ENCODE data around the gene NR6A1.

NR6A1 gene

DNA sequence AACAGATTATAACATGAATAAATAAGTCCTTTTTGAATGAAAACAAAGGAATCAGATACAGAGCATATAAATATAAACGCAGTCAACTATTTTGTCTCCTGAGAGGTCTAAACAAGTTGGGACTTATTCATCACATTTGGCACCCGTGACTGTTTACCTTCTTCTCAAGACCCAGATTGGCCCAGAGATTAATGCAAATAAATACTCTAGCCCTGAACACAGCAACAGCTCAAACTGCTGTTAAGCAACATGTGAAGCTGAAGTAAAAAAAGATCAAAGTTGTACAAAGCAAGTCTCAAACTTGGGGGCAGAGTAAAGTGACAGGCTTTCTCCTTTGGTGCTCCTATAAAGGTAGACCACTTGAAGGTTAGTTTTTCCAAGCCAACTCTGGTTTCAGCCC is 168.9 kb downstream of the NR6A1 start:
- DNase-seq, result no peak

GRCh38 chr9:124600407-124600806 is 170.7 kb downstream of the NR6A1 start:
- DNase-seq, result no peak

DNA sequence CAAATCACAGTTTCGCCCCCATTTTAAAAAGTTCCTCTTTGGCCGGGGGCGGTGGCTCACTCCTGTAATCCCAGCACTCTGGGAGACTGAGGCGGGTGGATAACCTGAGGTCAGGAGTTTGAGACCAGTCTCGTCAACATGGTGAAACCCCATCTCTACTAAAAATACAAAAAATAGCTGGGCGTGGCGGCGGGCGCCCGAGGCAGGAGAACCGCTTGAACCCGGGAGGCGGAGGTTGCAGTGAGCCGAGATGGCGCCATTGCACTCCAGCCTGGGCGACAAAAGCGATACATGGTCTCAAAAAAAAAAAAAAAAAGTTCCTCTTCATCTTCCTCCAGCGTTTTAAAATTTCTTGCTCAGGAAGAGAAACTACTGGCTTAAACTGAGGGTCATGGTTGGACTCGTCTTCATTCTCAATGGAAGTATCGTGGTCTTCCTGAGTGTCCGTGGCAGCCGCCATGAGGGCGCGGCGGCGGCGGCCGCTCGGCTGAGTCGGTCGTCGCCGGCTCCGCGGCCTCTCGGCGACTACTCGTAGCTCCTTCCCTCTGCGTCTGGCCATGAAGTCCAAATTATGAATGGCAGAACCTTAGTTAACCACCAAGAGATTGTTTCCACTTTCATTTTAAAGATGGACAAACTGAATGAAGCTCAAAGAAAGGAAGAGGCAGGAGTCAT is 171.9 kb downstream of the NR6A1 start:
- no peak for DNase-seq

DNA sequence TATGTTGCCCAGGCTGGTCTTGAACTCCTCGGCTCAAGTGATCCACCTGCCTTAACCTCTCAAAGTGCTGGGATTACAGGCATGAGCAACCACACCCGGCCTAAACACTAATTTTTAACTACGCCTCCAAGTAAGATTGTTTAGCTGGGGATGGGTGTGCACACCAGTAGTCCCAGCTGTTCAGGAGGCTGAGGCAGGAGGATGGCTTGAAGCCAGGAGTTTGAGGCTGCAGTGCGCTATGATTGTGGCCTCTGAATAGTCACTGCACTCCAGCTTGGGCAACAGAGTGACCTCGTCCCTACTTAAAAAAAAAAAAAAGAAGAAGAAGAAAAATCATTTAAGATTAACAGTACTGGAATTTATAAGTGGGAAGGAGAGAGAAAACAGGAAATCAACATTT is 173.1 kb downstream of the NR6A1 start:
- DNase-seq, result no peak

- no peak for DNase-seq
Measured at GRCh38 chr9:124596172-124596839, 174.8 kb downstream of the NR6A1 start.

DNA sequence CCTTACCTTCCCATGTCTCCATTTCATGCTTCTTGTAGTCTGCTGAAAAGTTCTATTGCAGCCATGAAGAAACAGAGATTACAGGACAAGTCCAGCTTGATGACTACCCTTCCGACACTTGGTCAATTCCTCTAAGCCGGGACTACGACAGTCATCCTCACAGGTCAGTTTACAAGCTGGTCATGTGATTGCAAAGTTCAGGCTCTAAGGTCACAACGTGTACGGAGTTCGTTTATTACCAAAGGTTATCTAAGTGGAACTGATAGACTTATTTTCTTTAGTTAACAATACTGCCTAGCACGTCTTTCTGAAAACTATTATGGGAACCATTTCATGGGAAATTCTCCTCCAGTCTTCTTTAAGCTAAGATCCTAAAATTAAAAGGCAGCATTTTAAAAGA is 175.4 kb downstream of the NR6A1 start:
- DNase-seq, result no peak

- DNase-seq, result no peak
Measured at GRCh38 chr9:124594673-124595072, 176.4 kb downstream of the NR6A1 start.

- DNase-seq, result no peak
Measured at GRCh38 chr9:124594225-124594624, 176.9 kb downstream of the NR6A1 start.

- DNase-seq, result no peak
Measured at GRCh38 chr9:124593651-124594058, 177.5 kb downstream of the NR6A1 start.

DNA sequence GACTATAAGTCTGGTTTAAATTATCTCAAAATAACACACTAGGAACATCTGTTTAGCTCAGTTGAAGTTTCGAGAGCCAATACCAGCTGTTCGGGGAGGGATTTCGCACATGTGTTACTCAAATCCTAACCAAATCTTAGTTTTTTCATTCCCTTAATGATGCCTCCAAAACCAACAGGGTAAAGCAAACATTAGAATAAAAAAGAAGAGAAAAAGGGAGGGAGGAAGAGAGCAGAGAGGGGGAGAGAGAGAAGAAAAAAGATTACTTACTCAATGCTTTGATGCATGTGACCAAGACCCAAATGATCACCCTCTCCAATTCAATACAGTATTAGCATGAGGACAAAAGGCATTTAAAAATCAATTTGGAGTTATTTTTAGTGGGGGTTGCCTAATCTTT is 177.9 kb downstream of the NR6A1 start:
- no peak for DNase-seq

DNA sequence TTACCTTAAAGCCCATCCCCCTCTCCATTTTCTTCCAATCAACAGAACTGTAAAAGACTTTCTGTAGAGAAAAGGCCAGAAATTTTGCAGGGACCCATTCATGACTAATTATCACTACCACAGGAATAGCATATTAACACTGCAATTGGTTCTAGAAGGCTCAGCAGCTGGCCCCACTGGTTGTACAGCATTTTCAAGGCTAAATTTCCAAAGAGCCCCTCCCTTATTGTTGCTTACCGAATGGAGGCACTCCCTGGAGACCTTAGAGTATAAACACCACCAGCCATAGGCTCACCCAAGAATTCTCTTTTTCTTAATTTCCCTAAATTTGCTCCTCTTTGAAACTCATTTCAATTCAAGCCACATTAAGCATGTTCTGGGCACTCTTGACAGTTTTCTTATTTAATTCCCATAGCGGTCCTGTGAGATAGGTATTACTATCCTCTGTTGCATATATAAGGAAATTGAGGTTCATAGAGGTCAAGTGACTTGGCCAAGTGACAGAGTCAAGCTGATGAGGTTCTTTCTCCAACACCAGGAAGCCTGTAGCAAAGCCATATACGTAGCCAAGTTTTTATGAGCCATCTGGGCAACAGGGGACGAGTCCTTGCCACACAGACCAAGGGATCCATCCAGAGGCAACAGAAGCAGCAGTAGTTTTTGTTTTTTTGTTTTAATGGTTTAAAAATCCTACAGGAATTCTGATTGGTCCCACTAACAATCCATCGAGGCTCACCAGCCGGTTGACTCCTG is 180.0 kb downstream of the NR6A1 start:
- DNase-seq, result no peak

- DNase-seq, result no peak
Measured at GRCh38 chr9:124584631-124585030, 186.5 kb downstream of the NR6A1 start.

- DNase-seq, result no peak
Measured at GRCh38 chr9:124583134-124583533, 188.0 kb downstream of the NR6A1 start.

- DNase-seq, result no peak
Measured at GRCh38 chr9:124580186-124580585, 190.9 kb downstream of the NR6A1 start.

DNA sequence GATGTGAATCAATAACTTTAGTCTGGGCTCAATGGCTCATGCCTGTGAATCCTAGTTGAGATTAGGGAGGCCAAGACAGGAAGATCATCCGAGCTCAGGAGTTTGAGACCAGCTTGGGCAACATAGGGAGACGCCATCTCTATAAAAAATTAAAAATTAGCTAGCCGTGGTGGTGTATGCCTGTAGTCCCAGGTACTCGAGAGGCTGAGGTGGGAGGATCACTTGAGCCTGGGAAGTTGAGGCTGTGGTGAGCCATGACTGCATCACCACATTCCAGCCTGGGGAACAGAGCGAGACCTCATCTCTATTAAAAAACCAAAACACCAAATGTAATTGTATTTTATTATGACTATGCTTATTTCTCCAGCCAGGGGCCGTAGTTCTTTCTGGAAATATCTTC is 194.4 kb downstream of the NR6A1 start:
- no peak for DNase-seq

DNA sequence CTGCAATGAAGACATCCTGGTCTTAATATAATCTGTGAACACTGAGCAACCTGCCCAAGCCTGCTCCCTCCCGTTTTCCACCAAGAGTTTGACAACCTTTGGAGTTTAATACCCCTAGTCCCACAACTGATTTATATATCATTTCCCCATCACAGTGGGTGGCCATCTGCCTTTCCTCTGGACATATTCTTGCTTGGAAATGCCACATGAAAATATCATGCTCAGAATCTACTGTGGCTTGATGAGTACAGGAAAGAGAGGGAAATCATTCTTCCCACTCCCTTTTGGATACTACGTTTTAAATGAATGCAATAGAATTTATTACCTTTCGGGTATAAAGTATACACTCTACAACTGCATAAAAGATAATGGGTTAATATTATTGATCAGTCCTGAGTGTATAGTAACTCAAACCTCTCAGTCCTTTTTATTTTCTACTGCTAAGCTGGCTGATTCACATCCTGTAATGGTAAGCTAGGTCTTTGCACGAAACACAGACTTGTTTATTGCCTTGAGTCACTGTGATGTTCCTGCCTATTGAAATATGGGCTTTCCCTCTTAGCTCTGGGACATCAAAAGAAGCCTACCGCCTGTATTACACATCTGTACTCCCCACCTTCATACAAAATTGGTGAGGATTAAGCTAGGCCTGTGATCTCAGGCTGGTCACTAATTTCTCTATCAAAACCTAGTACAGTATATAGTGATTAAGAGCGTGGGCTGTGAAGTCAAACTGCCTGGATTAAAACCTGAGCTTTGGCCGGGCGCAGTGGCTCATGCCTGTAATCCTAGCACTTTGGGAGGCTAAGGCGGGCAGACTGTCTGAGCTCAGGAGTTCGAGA is 196.4 kb downstream of the NR6A1 start:
- no peak for DNase-seq

DNA sequence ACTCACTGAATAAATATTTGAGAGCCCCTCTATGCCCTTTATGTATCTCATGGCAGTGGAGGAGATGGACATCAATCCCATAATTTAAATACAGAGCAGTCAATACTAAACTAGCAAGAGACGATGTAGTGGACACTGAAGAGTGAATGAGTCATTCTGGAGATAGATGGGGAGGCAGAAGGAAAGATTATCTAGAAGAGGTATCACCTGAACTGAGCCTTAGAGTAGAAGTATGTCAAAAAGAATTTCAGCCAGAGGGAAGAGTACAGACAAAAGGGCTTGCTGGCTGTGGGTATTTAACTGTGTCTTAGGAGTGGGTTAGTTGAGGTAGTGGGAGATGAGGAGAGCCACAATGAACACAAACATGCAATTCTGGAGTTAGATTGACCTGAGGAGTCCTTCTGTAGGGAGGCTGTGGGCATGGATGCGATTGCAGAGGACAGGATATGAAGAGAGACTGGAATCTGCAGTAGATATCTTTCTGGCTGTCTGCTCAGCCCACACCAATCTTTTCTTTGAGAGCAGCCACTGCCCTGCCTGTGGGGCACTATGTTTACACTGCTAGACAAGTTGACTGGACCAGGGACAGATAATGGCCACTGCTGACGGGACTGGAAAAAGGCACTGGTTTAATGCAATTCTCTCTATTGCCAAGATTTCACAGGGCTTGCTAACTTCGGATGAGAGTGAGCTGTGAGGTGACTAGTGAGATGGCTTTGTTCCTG is 200.0 kb downstream of the NR6A1 start:
- DNase-seq, result no peak

GRCh38 chr9:124569942-124570341 is 201.2 kb downstream of the NR6A1 start:
- DNase-seq, result no peak

- no peak for DNase-seq
Measured at GRCh38 chr9:124567362-124567761, 203.7 kb downstream of the NR6A1 start.

- DNase-seq, result no peak
Measured at GRCh38 chr9:124562328-124562727, 208.8 kb downstream of the NR6A1 start.

DNA sequence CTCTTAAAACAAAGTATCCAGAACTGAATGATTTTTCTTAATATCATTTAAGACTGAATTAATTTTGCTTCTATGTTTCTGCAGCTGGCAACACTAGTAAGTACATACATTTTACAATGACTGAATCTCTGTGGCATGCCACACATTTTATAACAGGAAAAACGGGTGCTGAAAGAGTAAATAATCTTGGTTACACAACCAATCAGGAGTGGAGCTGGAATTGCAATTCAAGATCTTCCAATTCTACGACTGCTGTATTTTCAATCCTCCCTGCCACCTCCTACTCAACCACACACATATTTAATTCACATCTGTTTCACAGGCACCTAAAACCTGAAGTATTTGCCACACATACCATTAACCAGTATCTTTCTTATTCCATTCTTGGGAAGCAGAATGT is 211.2 kb downstream of the NR6A1 start:
- no peak for DNase-seq

- no peak for DNase-seq
Measured at GRCh38 chr9:124558777-124559470, 212.2 kb downstream of the NR6A1 start.

All from SIG-M5 (cell line).